Kidney epithelial cell (primary cell): Measurements from ENCODE around the gene ATOH8. TPM values are rescaled to one million over a fixed set of nuclear protein-coding genes. Genes with fewer than 3 reads are reported as not detected.

Source experiments
- DNase-seq: peaks from one replicate; pipeline ENCODE4 v3.0.0-alpha.2; 2010; ENCODE audit warnings: low read depth
- H3K27me3 ChIP-seq: 2 replicates; pipeline ENCODE4 v1.6.0; 2011; ENCODE audit warnings: low read length; ENCODE audit not compliant: control insufficient read depth, insufficient read depth
- H3K36me3 ChIP-seq: 2 replicates; pipeline ENCODE4 v1.5.1; 2011; ENCODE audit warnings: low read length; ENCODE audit not compliant: control insufficient read depth, insufficient read depth
- H3K4me3 ChIP-seq: 2 replicates; pipeline ENCODE4 v1.5.1; 2011; ENCODE audit warnings: low read depth, mild to moderate bottlenecking, control low read depth, low read length
- CTCF ChIP-seq: IDR thresholded peaks from 2 replicates; pipeline ENCODE4 v1.5.1; 2011; ENCODE audit warnings: mild to moderate bottlenecking, moderate library complexity, low read length, control low read depth, inconsistent platforms; ENCODE audit not compliant: insufficient read depth, poor library complexity, severe bottlenecking
- total RNA-seq: library from RNA; depleted of rRNA; stranded (reverse); fragments of >200 nt; gene quantifications from 2 replicates; pipeline ENCODE4 v1.2.3, GENCODE V29; 2015

ATOH8 gene
- total RNA-seq, 1 donor from 2014 or later: 1.0 TPM

GRCh38 chr2:85706599-85707296 is 47.0 kb upstream of the ATOH8 start:
- Histone ChIP-seq H3K4me3 (no peak overlapping the region), H3K27me3 (no peaks in the 10 kb centered on the region), H3K36me3 (no peaks in the 10 kb centered on the region)
- DNase-seq: no peak
- no peak for TF ChIP-seq CTCF

GRCh38 chr2:85707304-85707703 is 46.5 kb upstream of the ATOH8 start:
- peak; percentile 80 for TF ChIP-seq CTCF
- Histone ChIP-seq H3K36me3 (no peaks in the 10 kb centered on the region), H3K27me3 (no peaks in the 10 kb centered on the region), H3K4me3 (no peak overlapping the region)
- DNase-seq: peak; percentile 78

GRCh38 chr2:85708641-85709040 is 45.1 kb upstream of the ATOH8 start:
- no peak for DNase-seq
- Histone ChIP-seq H3K36me3 (no peaks in the 10 kb centered on the region), H3K27me3 (no peaks in the 10 kb centered on the region), H3K4me3 (no peak overlapping the region)
- TF ChIP-seq CTCF: no peak

GRCh38 chr2:85709401-85709811 is 44.4 kb upstream of the ATOH8 start:
- no peak for TF ChIP-seq CTCF
- no peak overlapping the region for H3K4me3 ChIP-seq
- H3K36me3 ChIP-seq: no peaks in the 10 kb centered on the region
- H3K27me3 ChIP-seq: no peaks in the 10 kb centered on the region
- DNase-seq: no peak

GRCh38 chr2:85710687-85711577 is 42.9 kb upstream of the ATOH8 start:
- TF ChIP-seq CTCF: no peak
- no peak overlapping the region for H3K4me3 ChIP-seq
- DNase-seq: no peak
- H3K36me3 ChIP-seq: no peaks in the 10 kb centered on the region
- no peaks in the 10 kb centered on the region for H3K27me3 ChIP-seq
